DMS153 treated with DMSO at 0.1 percent for 48 hours (cell line): ENCODE data around the gene DDR1.
"Not testable (repeated sequence)": the region's sequence is repeated elsewhere in the genome, so short reads cannot be mapped to it uniquely, and the experiment has no call there.

Experiments
- DNase-seq: peaks from one replicate; lab custom pipeline; 2025; ENCODE audit not compliant: unreplicated experiment; lab: John Stamatoyannopoulos, UW

The DDR1 gene

GRCh38 chr6:30883685-30884520 lies at the start of gene DDR1:
Gene DDR1, plus strand, starts transcription at chr6:30884519. Its CDS starts 4,211 bp downstream, at chr6:30888730.
- DNase-seq, result peak; percentile 48

DNA sequence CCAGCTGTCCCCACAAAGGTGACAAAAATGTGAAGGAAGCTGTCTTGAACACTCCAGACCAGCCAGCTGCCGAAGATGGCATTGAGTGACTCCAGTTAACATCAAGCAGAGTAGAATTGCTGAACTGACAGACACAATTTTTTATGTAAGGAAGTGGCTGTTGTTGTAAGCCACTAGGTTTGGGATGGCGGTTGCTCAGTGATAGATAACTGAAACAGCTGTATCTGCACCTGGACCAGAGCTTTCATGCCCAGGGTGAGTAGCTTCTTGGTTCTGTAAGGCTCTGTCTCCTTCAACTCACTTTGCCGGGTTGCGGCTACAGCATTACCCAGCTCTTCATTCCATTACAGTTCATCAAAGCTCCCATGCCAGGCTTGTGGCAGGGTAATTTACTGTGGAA lies 49.7 kb upstream of the DDR1 start:
- no peak for DNase-seq

- DNase-seq, result no peak
Measured at GRCh38 chr6:30835576-30835975, 48.7 kb upstream of the DDR1 start.

GRCh38 chr6:30836431-30836866 lies 47.9 kb upstream of the DDR1 start:
- no peak for DNase-seq

GRCh38 chr6:30836957-30837356 lies 47.4 kb upstream of the DDR1 start:
- no peak for DNase-seq

DNA sequence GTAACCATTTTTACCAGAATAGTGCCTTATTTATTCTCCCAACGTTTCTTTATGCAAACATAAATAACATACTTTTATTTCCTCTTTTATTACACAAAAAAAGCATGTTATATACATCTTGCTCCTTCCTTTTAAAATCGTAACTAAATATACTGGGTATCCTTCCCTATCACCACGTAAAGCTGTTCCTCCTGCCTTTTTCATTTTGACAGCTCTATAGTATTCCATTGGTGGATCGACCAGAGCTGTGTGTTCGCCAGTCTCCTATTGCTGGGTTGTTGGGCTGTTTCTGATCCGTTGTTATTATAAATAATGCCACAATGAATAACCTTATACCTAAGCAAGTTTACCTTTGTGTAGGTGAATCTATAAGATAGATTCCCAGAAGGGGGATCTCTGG lies 46.9 kb upstream of the DDR1 start:
- no peak for DNase-seq

DNA sequence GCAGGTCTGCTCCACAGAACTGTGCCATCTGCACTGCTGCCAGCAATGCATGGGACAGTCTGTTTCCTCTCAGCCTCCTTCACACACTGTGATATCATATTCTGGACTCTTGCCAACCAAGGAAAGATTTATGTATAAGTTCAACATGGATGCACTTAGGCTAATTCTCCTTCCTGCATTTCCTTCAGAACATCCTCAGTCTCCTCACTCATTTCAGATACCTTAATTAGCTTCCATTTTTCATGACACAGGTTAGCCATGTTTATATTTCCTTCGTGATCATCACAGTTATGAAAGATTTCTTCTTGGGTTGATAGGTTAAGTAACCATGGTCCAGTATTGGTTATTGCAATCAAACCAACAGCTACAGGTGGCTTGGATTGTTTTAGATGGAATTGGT lies 46.4 kb upstream of the DDR1 start:
- no peak for DNase-seq

- no peak for DNase-seq
Measured at GRCh38 chr6:30839671-30840070, 44.6 kb upstream of the DDR1 start.

DNA sequence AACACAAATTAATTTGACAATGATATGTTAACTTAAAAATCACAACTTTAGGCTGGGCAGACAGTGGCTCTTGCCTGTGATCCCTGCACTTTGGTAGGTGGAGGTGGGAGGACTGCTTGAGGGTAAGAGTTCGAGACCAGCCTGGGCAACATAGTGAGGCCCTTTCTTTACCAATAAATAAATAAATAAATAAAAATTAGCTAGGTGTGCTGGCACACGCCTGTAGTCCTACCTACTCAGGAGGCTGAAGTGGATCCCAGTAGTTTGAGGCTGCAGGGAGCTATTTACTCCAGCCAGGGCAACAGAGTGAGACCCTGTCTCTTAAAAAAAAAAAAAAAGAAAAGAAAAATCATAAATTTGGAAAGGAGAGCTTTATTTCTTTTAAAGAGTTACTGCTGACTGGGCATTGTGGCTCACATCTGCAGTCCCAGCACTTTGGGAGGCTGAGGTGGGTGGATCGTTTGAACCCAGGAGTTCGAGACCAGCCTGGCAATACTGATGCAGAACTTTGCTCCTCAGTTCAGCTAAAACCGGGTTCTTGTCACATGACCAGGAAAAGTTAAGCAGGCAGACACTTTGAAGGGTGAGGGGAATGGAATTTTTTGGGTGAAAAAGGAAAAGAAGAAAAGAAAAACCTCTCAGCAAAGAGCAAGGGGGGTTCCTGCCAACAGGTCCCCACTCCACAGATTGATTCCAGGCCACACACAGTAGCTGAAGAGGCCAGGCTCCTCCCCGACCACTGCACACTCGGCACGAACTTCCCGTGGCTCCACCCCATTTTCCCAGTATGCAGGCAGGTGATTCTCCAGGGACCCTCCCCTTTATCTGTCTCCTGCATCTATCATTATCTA lies 44.0 kb upstream of the DDR1 start:
- DNase-seq, result peak; percentile 10

DNA sequence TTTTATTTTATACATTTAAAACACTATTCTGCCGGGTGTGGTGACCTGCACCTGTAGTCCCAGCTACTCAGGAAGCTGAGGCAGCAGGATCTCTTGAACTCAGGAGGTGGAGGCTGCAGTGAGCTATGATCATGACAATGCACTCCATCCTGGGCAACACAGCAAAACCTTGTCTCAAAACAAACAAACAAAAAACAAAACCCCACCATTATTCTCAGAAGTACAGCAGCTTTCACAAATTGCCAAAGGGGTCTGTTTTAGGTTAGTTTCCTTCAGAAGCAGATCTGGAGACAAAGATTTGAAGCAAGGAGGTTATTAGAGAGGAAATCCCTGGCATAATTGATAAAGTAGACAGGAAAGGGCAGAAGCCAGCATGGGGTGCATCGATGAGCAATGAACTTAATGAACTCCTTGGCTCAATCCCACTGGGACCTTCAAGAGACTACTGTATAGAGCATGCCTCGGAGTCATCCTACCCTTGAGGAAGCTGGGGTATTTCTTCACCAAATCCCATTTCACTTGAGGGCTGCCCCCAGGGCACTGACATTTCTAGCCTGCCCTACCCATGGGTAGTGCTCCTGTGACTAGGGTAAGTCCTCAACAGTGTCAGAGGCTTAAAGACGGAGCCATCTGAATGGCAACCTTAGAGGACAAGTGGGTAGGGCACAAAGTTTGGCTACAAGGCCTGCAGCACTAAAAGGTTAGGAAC lies 43.2 kb upstream of the DDR1 start:
- DNase-seq, result no peak

DNA sequence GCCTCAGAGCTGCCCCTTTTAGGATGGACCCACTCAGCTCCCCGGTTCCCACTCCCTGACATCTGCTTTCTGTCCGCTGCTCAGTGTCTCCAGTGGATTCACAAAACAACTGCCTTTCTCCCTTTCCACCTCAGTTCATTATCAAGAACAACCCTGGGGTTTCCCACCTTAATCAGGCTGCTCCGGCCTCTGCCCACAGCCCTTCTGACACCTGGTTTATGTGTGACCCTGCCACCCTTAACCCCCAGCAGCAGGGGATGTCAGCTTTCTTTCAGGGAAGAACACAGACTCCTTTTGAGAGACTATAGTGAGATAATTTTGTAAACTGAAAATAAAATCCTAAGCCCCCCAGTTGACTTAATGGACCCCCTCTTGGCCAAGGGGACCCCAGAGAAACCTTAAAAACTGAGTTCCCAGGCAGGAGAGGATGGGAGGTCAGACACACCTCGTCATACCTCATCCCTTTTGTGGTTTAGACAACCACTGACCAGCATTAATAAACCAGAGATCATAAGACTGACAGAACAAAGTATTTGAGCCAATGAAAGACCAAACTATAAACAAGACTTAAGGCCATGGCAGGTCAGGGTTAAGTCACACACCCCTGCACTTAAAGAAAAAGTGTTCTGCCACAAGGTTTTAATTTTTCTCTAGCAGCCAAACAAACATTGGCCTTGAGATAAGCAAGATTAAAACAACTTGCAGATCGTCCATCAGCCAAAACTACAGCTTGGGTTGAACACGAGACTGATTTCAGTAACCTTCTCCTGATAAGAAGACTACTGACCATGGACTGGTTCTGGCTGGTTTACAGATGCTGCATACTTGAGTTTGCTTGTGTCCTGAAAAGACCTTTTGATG lies 42.4 kb upstream of the DDR1 start:
- DNase-seq, result no peak

DNA sequence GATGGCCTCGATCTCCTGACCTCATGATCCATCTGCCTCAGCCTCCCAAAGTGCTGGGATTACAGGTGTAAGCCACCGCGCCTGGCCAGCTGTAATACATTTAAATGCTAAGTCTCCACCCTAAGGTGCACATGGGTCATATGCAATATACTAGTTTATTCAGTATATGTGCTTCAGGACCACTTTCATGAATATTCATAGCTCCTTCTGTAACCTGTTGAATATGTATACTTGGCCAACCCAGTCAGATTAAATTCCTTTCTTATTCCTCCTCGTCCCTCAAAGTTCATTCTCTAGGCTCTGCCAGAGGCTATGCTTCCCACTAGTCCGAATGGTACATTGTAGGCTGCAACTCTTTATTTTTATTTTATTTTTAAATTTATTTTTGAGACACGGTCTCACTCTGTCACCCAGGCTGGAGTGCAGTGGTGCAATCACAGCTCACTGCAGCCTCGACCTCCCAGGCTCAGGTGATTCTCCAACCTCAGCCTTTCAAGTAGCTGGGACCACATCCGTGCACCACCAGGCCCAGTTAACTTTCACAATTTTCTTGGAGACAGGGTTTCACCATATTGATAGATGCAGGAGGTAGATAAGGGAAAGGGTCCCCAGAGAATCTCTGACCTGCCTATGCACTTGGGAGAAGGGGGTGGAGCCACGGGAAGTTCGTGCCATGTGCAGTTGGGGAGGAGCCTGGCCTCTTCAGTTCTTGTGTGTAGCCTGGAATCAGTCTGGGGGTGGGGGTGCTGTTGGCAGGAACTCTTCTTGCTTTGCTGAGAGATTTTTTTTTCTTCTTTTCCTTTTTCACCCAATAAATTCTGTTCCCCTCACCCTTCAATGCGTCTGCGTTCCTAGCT lies 41.3 kb upstream of the DDR1 start:
- DNase-seq, result no peak

DNA sequence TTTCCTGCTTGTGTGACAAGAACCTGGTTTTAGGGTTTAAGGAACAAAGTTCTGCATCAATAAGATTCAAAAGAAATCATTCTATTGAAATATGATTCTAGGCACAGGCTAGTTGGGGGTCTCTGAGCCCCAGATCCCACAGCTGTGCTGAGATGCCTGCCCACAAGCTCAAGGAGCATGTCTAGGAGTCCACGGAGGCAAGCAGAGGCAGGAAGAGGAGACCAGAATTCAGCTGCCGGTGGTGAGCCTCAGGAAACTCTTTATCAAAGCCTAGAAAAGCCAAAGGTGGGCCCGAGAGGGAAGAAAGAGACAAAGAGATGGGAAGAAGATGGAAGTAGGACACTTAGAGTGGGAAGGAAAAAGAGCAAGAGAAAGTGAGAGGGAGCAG lies 40.7 kb upstream of the DDR1 start:
- no peak for DNase-seq

DNA sequence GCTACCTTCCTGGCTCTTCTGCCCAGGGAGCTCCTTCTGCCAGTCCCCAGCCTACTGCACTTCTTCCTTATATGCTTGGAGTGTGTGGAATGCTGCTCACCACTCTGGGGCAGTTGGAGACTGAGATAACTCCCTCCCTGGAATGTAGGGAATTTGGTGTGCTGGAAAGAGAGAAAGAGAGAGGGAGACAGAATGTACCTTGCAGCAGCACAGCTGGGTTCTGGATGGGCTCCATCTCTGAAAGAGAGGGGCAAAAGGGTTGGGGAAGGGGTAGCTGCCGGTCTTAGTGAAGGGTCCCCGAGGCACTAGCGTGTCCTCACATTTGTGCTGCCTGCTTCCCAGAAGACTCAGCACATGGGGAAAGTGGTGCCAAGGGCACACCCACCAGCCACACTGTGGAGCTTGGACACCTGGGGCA lies 40.2 kb upstream of the DDR1 start:
- no peak for DNase-seq

DNA sequence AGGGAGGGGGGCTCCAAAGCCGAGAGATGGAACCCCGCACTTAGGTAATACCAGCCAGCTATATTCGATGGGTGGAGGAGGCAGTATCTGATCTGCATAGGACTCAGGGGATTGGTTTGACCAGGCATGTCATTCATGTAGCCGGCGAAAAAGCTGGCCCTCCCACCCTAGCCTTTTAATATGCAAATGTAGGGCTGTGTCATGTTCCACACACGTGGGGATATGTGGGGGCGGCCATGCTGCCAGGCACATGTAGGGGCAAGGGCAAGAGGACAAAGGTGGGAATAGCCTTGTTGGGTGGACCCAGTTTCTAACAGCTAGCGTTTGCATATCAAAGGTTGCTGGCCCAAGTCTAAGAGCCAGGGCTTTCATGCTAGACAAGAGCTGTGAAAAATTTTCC lies 39.1 kb upstream of the DDR1 start:
- no peak for DNase-seq

- no peak for DNase-seq
Measured at GRCh38 chr6:30847421-30847970, 36.8 kb upstream of the DDR1 start.

DNA sequence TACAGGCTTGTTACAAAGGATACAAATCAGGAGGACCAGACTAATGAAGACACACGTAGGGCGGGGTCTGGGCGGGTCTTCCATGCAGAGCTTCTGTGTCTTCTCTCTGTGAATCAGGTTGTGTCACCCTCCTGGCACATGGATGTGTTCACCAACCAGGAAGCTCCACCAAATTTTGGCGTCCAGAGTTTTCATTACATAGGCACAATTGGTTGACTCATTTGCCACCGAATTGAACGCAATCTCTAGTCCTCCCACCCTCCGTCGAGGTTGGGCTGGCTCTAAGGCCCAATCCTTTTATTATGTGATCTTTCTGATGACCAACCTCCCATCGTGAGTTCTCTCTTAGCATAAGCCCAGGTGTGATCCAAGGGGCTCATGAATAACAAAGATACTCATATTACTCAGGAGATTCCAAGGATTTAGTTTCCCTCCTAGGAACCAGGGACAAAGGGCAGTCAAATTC lies 36.3 kb upstream of the DDR1 start:
- no peak for DNase-seq

DNA sequence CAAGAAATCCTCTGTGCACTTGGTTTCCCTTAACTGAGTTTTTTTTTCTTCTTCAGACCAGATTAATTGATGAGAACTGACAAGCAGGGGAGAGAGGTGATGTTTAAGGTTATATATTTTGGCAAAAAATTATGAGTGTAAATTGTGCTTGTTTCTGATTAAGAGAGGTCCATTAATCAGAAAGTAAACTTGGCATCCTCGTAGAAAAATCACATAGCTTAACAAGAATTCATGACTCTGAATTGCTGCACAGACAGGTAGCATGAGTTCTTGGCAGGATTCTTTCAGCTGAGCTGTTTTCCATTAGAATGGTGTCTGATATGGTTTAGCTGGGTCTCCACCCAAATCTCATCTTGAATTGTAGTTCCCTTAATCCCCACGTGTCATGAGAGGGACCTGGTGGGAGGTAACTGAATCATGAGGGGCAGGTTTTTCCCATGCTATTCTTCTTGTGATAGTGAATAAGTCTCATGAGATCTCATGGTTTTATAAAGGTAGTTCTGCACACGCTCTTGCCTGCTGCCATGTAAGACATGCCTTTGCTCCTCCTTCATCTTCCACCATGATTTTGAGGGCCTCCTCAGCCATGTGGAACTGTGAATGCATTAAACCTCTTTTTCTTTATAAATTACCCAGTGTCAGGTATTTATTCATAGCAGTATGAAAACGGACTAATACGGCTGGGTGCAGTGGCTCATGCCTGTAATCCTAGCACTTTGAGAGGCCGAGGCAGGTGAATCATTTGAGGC lies 34.2 kb upstream of the DDR1 start:
- DNase-seq, result no peak

DNA sequence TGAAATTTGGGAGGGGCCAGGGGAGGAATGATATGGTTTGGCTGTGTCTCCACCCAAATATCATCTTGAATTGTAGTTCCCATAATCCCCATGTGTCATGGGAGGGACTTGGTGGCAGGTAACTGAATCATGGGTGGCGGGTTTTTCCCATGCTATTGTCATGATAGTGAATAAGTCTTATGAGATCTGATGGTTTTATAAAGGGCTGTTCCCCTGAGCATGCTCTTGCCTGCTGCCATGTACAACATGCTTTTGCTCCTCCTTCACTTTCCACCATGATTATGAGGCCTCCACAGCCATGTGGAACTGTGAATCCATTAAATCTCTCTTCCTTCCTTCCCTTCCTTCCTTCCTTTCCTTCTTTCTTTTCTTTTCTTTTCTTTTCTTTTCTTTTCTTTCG lies 31.9 kb upstream of the DDR1 start:
- not testable (repeated sequence) for DNase-seq
